ENCODE data around the gene NINJ2. TPM values are rescaled to one million over a fixed set of nuclear protein-coding genes. Genes with fewer than 3 reads are reported as not detected.
A peak's percentile ranks its signal among the peaks of the same experiment; 100 is the strongest.
"Not testable (repeated sequence)": the region's sequence is repeated elsewhere in the genome, so short reads cannot be mapped to it uniquely, and the experiment has no call there.

NINJ2 gene
- total RNA-seq, 1 donor from 2014 or later: not detected

DNA sequence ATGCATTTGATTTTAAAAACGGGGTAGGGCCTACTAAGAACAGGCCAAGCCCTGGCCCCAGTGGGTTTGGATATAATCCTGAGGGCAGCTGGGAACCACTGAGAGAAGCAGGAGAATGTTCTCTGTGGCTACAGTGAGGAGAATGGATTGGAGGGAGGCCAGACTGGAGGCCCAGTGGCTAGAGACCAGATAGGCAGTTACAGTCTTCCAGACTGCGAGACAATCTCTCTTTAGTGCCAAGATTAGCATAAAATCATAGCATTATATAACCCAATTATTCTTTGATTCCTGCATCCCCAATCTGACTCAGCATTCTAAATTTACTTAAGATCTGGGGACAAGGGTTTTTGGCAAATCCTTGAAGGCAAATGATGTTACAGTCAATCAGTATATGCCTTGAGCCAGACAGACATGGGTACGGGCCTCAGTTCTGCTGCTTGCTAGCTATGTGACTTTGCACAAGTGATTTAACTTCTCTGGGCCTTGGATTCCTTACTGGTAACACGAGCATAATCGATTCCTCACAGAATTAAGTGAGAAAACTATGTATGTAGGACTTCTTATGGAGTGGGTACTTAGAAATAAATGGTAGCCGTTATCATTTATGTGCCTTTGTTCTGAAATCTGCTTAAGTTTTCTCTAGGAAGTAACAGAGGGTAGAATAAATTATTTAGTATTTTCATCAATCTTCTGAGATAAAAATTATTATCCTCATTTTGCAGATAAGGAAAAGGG, 18.3 kb downstream of the NINJ2 start:
- H3K27me3 ChIP-seq (ENCODE audit: control insufficient read depth, insufficient read depth, low read length): no peaks in the 10 kb centered on the region
- TF ChIP-seq, protein P1, sequence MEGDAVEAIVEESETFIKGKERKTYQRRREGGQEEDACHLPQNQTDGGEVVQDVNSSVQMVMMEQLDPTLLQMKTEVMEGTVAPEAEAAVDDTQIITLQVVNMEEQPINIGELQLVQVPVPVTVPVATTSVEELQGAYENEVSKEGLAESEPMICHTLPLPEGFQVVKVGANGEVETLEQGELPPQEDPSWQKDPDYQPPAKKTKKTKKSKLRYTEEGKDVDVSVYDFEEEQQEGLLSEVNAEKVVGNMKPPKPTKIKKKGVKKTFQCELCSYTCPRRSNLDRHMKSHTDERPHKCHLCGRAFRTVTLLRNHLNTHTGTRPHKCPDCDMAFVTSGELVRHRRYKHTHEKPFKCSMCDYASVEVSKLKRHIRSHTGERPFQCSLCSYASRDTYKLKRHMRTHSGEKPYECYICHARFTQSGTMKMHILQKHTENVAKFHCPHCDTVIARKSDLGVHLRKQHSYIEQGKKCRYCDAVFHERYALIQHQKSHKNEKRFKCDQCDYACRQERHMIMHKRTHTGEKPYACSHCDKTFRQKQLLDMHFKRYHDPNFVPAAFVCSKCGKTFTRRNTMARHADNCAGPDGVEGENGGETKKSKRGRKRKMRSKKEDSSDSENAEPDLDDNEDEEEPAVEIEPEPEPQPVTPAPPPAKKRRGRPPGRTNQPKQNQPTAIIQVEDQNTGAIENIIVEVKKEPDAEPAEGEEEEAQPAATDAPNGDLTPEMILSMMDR (IDR thresholded peaks at IDR 0.05; ENCODE audit: insufficient read depth, low read length, poor library complexity, severe bottlenecking): no peak
- no peak overlapping the region for H3K4me3 ChIP-seq (ENCODE audit: low read depth, low read length)
- no peaks in the 10 kb centered on the region for H3K36me3 ChIP-seq (ENCODE audit: control insufficient read depth, insufficient read depth, low read length)
- DNase-seq (ENCODE audit: low read depth): no peak

DNA sequence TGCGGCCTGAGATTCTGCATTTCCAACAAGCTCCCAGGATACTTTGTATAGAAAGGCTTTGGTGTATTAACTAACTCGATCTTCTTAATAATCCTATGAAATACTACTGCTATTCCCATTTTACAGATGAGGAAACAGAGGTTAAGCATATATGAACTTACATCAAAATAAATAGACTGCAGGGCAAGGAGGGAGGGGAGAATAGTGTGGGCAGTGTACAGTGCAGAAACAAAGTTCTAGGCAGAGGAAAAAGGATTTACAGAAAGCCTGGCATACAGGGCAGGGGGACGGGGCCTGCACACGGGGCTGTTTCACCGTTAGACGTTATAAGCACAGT, 19.0 kb downstream of the NINJ2 start:
- TF ChIP-seq, protein P1 (IDR thresholded peaks at IDR 0.05; ENCODE audit: insufficient read depth, low read length, poor library complexity, severe bottlenecking): no peak
- DNase-seq (ENCODE audit: low read depth): no peak
- Histone ChIP-seq H3K27me3 (ENCODE audit: control insufficient read depth, insufficient read depth, low read length) (no peaks in the 10 kb centered on the region), H3K4me3 (ENCODE audit: low read depth, low read length) (no peak overlapping the region), H3K36me3 (ENCODE audit: control insufficient read depth, insufficient read depth, low read length) (no peaks in the 10 kb centered on the region)

DNA sequence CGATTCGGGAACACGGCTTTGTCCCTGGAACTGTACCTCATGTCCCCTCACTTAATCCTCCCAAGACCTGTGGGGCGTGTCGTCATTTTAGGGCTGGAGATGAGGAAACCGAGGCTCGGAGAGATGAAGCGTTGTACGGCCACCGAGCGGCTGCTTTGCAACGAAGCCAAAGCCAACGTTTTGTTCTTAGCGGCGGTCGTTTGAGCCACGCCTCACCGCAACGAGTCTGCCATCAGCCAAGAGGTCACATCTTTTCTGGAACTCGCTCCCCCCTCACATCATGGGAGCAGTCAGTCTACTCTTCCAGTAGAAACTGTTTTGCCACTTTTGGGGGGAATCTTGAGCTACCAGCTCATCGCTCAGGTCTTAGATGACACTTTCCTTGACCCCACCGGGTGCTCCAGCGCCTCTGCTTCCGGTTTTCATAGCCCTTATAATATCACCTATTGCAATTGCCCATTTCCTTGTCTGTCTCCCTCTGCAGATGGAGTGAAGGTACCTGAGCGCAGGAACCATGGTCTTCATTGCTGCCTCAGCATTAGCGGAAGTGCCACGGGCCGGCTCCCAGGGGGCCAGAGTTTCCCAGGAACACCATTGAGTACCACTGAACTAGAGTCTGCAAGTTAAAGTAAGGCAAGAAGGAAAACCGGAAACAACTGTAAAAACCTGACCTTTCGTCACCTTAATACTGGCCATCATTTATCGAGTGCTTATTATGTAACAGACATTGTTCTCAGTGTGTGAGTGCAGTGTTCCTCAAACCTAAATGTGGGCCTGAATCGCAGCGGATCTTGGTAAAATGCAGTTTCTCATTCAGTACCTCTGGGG, 19.6 kb downstream of the NINJ2 start:
- TF ChIP-seq, protein P1 (IDR thresholded peaks at IDR 0.05; ENCODE audit: insufficient read depth, low read length, poor library complexity, severe bottlenecking): no peak
- H3K27me3 ChIP-seq (ENCODE audit: control insufficient read depth, insufficient read depth, low read length): no peaks in the 10 kb centered on the region
- no peaks in the 10 kb centered on the region for H3K36me3 ChIP-seq (ENCODE audit: control insufficient read depth, insufficient read depth, low read length)
- no peak for DNase-seq (ENCODE audit: low read depth)
- H3K4me3 ChIP-seq (ENCODE audit: low read depth, low read length): peak overlapping the region; percentile 48

DNA sequence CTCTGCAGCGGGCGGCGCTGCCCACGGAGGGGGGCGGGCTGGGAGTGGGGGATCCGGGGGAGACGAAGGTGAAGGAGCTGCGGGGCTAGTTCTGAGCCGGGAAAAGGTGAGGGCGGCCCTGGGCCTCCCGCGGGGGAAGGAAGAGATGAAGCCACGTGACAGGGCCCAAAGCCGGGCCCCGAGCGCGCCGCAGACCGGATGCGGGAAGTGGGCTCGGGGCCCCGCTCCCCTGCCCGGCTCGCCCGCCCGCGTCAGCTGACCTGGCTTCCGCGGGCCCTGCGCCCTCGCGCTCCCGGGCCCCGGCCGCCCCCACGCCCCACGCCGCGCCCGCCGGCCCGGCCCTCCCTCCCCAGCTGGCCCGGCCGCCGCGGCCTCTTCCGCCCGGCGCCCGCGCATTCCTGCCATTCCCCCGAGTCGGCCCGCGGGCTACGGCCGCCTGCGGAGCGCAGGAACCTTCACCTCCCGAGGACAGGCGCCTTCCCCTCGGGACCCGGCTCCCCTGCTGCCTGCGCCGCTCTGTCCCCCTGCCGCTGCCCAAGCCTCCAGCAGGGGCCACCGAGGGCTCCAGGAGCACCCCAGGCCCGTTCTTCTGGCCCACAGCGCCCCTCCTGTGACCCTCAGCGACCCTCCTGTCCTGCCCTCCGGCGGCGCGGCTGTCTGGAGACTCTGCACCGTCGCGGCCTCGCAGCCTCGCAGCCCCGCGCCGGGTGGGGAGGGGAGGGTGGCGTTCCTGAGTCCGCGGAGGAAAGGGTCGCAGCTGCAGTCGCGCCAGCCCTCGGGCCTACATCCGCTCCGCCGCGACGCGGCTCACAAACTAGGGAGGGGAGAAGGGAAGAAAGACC, 20.4 kb downstream of the NINJ2 start:
- DNase-seq (ENCODE audit: low read depth): no peak

DNA sequence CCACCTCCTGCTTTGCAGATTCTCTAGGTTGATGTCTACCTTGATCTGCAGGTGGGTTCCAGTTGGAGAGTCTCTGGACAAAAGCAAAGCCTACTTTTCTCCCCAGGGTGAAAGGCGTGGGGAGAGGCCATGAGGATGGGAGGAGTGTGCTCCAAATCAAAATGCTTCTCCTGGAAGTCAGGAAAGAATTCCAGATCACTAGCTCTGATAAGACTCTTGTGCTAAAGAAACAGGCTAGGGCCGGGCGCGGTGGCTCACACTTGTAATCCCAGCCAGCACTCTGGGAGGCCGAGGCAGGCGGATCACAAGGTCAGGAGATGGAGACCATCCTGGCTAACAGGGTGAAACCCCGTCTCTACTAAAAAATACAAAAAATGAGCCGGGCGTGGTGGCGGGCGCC, 21.9 kb downstream of the NINJ2 start:
- H3K4me3 ChIP-seq (ENCODE audit: low read depth, low read length); H3K27me3 ChIP-seq (ENCODE audit: control insufficient read depth, insufficient read depth, low read length); DNase-seq (ENCODE audit: low read depth); H3K36me3 ChIP-seq (ENCODE audit: control insufficient read depth, insufficient read depth, low read length): not testable (repeated sequence)

More for the DNA sequence above, 20.4 kb downstream of the NINJ2 start:
- Histone ChIP-seq H3K4me3 (ENCODE audit: low read depth, low read length) (peak overlapping the region; percentile 48), H3K27me3 (ENCODE audit: control insufficient read depth, insufficient read depth, low read length) (no peaks in the 10 kb centered on the region), H3K36me3 (ENCODE audit: control insufficient read depth, insufficient read depth, low read length) (no peaks in the 10 kb centered on the region)
- TF ChIP-seq, protein P1 (IDR thresholded peaks at IDR 0.05; ENCODE audit: insufficient read depth, low read length, poor library complexity, severe bottlenecking): peak; percentile 22

DNA sequence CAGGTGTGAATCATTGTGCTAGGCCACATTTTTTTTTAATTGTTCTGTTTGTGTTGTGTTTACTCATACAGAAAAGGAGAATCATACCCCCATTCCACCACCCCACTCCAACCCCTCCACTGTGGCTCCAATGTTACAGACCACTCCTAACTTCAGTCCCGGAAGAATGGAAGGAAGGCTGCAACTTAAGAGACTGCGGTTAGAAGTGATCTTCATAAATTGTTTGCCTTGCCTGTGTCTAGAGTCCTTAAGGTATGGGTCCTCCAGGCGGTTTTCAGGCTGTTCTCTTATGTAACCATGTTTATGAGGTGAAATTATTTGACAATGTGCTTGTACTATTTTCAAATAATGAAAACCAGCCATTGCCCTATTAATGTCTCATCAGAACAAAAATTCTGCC, 22.5 kb downstream of the NINJ2 start:
- TF ChIP-seq, protein P1 (IDR thresholded peaks at IDR 0.05; ENCODE audit: insufficient read depth, low read length, poor library complexity, severe bottlenecking): no peak
- H3K27me3 ChIP-seq (ENCODE audit: control insufficient read depth, insufficient read depth, low read length): no peaks in the 10 kb centered on the region
- no peak for DNase-seq (ENCODE audit: low read depth)
- H3K36me3 ChIP-seq (ENCODE audit: control insufficient read depth, insufficient read depth, low read length): no peaks in the 10 kb centered on the region
- H3K4me3 ChIP-seq (ENCODE audit: low read depth, low read length): no peak overlapping the region

Data from kidney epithelial cell (primary cell).